Kasumi-1 (cell line): ENCODE measurements around the gene BEGAIN.

Experiments used
- DNase-seq, 2 experiments: peaks; one replicate each; lab custom pipeline; 2025; lab: John Stamatoyannopoulos, UW

The BEGAIN gene

DNA sequence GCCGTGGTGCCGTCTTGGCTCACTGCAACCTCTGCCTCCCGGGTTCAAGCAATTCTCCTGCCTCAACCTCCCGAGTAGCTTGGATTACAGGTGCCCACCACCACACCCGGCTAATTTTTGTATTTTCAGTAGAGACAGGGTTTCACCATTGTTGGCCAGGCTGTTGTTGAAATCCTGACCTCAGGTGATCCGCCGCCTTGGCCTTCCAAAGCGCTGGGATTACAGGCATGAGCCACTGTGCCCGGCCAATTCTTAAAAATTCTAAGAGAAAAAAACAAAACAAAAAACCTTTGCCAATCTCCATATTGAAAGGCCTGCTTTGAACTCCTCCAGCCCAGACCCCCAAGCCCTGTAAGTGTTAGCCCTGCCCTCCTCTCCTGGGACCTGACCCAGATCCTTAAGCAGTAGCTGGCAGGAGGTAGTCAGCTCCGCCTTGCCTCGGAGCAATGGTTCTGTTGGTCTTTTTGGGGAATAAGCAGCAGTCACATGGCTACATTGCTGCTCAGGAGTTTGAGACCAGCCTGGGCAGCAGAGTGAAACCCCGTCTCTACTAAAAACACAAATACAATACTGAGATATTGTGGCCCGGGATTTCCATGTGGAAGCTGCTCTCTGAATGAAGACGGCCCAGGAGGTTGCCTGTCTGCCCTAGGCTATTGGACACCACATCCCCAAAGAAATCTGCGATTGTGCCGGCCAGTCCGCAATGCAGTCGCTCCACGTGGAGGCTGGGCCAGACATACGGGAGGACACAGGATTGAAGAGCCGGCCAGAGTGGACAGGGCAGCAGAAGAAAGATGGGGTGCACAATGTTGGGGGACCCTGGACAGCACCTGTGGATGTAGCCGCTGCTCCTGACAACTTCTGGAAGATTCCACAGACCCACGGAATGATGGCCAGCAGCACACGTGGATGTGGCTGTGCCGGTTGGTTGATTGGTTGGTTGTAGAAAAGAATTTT, 28.8 kb upstream of the BEGAIN start:
- DNase-seq = no peak

DNA sequence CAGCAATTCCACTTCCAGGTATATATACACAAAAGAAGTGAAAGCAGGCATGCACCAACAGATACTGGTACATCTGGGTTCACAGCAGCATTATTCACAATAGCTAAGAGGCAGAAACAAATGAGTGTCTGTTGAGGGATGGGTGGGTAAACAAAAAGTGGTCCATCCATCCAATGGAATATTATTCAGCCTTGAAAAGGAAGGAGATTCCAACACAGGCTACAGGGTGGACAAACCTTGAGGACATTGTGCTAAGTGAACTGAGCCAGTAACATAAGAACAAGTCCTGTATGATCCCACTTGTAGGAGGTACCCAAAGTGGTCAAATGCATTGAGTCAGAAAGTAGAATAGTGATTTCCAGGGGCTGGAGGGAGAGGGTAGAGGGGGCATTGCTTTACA, 27.6 kb upstream of the BEGAIN start:
- no peak for DNase-seq

DNA sequence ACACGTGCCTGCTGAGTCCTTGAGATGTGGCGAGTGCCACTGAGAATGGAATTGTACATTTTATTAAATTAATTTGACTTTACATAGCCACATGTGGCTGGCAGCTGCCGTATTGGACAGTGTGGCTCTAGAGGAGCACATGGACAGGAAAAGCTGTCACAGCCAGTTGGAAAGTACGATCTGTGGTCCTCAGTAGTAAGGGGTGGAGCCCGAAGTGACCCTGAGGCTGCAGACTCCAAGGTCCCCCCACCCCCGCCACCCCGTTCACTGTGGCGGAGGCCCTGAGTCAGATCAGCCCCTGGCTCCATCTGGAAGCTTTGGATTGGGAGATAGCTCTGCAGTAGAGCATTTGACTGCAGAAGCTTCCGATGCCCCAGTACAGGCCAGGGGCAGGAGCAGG, 25.8 kb upstream of the BEGAIN start:
- DNase-seq = no peak

DNA sequence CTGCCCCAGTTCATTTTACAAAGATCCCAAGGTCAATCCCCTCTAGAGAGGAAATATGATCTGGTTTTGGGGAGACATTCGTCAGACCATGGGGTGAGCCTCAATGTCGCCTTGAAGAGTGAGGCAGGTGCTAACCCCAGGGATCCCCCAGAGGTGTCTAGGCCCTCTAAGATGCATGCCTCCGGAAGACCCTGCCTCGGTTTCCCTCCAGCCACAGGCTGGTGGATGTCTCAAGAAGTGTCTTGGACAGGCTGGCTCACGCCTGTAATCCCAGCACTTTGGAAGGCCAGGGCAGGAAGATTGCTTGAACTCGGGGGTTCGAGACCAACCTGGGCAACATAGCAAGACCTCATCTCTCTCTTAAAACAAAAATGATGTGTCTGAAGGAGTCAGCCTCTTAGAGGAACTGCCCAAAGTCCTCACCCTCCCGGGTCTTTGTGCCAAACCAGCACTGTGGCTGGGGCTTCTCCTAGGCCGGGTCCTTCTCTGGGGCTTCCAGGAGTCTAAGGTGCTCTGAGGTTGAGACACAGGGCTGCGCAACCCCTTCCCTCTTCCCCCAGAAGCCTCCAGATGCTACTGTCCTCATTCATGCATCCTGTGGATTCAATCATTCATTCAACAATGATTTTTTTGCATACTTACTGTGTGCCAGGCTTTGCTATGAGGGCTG, 24.7 kb upstream of the BEGAIN start:
- no peak for DNase-seq

DNA sequence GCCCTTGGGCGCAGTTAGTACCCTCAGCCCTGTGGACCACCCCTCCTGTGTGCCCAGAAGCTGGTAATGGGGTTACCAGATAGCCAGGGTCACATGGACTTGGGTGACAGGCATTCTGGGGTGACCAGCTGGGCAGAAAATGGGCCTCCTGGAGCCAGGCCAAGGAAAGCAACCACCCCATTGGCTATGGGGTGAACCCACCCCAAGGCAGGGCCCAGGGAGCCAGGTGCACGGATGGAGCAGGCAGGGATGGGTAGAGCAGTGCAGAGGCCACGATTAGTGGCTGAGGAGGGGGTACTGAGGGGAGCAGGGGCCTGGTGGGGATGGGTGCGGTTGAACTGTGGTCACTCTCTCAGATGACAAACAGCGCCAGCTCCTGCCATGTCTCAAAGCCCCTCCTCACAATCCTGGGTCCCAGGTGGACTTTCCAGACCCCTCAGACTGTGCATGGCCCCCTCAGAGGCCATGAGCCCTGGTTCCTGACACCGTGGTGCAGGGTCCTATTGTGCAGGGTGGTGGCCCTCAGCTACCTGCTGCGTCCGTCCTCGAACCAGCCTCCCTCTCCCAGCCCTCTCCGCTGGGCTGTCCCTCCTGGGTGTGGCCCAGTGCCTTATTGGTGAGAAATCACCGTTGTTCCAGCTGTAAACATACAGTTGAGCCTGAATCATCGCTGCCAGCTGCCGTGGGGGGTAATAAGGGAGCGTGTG, 23.4 kb upstream of the BEGAIN start:
- DNase-seq = no peak

DNA sequence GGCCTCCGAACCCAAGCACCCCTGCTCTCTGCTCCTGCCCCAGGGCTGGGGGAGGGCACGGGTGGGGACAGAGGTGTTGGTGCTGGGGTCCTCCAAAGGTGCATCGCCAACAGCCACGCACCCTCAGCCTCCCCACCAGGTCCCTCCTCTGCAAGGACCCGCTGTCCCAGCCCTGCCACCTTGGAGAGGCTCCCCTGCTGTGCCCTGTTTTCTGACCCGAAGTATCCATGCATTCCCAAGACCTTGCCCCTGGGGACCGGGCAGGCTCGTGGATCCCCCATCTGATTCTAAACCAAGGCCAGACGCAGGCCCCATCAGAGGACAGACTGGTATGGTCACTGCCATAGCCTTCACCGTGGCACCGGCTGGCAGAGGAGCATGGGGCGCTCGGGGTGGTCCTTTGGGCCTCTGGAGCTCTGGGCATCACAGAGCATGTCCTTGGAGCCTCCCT, 22.7 kb upstream of the BEGAIN start:
- DNase-seq = no peak

DNA sequence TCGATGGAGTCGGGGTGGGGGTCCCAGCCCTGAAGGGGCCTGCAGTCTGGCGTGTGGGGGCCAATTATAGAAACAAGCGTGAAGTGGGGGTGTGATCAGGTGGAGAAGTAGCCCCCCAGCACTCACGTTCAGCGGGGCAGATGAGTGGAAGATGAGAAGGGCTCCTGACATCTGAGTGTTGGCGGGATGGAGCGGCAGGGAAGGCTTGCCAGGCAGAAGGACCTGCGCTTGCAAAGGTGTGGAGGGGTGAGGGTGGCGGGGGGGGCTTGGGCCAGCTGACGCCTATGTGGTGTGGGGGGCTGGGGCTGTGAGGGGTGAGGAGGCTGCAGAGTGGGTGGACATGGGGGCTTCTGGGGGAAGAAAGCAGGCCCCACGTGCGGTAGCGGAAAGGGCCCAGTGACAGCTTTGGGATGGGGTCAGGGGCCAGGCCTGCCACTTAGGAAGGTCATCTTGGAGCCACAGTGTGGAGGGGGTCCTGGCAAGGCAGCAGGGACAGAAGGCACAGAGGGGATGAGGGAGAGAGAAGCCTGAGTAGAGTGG, 22.2 kb upstream of the BEGAIN start:
- DNase-seq = no peak

DNA sequence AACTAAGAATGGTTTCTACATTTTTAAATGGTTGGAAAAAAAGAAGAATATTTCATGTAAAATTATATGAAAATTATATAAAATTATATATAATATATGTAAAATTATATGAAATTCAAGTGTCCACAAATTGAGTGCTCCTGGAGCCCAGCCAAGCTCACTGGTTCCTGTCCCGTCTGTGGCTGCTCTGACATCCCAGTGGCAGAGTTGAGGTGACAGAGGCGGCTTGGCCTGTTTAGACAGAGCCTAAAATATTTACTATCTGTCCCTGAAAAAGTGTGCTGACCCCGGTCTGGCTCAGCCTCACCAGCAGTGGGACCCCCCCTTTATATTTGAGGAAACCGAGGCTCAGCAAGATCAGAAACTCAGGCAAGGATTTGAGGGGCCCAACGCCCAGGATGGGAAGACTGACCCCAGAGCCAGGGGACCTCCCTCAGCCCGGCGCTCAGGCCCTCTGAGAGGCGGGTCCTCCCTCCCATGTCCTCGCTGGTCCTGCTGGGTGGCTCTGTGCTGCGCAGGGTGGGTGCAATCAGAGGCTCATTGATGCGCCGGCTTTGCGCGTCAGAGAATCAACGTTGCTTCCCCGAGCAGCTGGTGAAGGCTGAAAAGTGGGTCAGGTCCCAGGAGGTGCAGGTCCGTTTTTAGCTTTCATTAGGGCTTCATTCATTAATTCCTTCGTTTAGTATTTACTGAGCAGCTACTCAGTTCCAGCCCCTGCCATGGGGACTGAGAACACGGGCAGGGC, 21.5 kb upstream of the BEGAIN start:
- no peak for DNase-seq

DNA sequence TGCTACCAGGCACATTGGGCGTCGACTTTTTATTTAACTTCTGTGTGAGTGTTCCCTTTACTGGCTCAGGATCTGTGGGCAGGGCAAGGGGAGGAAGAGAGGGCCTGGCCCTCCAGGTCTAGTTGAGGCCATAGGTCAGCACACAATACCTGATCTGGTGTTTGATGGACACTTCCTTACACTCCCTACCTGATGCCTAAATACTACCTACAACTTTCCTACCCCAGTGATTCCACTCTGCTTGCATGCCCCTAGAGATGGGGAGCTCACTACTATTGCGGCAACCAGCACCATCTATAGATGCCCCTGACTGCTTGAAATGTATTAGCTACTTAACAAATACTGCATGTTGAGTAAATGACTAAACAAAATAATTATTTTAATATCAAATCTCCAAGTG, 20.8 kb upstream of the BEGAIN start:
- DNase-seq = no peak

DNA sequence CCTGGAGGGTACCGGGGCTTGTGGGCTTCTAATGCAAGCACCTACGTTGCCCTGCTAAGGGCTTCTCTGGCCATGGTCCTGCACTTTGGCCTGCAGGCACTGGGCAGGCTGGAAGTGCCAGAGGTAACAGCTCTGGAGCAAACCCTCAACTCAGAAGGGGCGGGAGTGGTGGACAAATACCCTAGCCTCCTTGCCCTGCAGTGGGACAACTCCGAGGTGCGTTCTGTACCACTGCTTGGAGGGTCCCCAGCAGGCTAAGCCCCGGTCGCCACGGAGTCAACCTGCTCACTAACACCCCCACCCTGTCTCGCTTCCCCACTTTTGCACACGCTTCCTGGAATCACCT, 20.4 kb upstream of the BEGAIN start:
- DNase-seq = no peak

DNA sequence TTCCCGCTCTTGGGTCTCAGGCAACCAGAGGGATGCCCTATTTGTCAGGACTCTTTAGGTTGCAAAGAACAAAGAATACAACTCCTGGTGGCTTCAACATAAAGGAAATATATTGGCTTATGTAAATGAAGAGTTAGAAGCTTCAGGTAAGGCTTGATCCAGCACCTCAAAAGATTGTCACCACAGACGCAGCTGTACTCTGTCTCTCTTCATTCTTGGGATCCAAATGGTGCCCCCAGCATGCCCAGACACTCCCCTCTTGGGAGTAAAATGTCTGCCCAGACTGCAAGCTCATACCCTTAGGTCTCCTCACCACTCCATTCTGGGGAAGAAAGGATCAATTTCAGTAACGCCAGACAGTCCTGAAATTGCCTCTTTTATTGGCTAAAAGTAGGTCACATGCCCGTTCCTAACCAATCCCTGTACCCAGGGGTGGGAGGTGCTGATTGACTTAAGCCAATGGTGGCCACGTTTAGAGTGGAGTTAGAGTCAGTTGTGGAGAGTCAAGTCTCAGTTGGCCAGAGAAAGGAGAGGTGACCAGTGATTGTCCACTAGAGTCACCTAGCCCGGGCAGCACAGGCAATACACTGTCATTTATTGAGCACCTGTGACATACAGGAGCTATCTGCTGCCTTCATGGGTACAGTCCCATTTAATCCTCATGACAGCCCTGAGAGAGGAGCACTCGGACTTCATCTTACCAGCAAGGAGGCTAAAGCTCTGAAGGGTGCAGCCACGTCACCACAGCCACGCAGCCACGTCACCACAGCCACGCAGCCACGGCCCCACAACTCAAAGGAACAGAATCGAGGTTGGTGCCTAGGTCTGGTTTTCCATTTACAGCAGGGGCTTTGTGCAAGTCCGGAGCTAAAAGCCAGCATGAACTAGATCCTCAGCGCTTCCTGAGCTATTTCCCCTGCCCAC, 19.7 kb upstream of the BEGAIN start:
- no peak for DNase-seq

DNA sequence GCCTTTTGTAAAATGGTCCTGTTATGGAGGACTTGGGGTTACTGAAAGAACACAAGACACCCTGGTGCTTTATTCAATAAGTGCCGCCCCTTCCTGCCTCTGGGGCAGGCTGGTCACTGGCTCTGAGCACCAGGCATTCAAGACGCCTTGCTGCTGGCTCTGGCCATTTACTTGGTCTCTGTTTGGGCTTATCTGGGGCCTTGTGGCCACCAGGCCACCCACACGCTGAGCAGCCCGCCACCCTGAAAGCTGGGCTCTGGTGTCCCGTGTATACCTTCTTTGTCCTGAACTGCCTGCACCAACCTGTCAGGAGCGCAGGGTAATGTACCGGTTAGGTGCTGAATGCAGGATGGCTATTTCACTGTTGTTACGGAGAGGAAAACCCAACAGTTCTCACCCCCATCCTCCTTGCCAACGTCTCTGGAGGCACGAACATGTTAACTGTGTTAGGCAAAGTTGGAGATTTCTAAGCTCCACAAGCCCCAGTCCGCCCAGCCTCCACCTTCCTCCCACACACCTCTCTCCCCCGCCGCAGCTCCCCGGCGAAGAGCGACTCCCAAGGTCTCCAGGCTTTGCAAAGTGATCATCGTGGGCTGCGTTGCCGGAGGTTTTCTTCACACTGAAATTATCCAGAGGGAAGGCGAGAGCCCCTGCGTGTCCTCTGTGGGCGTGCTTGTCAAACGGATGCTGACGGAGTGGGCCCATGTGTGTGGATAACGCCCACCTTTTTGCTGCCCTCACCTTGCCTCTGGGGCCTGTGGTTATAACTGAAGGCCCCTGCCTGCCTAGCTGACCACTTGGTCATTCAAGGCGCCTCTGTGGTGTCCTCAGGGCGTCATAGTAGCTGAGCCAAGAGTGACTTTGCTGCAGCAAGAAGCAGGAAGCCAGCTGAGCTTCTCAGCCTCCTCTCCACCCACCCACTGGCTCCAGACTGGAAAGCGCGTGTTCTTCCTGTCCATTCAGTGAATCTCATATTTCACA, 18.8 kb upstream of the BEGAIN start:
- DNase-seq = no peak

DNA sequence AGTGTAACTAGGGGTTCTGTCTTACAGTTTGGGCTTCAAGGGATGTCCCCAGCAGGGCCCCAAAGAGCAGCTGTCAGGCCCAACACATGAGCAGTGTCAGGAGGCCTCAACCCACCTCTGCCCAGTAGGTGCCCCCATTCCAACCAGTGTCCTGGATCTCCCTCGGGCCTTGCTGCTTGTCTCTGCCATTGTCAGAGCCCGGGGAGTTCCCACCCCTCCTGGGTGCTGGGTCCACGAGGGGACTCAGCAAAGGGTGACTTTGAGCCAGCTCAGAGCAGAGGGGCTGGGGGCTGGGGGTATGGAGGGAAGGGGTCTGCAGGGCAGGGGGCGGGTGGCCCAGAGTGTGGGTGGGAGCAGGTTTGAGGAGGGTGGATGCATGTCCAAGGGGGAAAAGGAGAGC, 18.0 kb upstream of the BEGAIN start:
- no peak for DNase-seq

DNA sequence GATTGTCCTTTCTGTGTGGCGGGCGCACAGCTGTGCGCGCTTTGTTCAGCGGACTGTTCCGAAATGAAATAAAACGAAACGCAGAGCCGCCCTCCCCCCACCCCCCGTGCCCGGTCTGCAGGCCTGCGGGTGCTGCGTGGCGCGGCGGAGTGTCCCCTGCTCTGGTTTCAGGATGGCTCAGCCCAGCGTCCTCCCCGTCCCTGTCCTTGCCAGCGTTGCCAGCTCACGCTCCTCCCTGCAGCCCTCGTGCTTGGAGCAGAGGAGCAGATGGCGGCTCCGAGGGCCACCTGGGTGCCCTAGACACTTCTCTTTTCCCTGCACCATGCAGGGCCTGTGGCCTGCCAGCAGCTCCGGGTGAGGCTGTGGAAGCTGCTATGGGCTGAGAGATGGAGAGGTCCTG, 17.5 kb upstream of the BEGAIN start:
- no peak for DNase-seq

DNA sequence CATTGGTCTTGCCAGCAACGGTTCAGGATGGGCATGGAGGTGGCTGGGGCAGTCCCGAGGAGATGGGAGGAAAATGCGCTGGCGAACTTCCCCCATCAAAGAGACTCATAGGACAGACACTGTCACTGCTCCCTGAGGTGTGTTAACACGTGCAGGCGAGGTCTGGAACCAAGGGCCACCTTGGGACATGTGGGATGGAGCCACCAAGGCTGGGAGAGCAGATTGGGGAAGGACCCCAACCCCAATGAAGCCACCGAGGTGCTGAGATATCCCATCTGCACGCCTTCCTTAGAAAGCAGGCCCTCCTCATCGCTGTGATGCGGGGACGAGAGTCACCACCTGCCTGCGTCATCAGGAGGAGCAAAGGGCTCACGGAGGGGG, 16.9 kb upstream of the BEGAIN start:
- DNase-seq = no peak

DNA sequence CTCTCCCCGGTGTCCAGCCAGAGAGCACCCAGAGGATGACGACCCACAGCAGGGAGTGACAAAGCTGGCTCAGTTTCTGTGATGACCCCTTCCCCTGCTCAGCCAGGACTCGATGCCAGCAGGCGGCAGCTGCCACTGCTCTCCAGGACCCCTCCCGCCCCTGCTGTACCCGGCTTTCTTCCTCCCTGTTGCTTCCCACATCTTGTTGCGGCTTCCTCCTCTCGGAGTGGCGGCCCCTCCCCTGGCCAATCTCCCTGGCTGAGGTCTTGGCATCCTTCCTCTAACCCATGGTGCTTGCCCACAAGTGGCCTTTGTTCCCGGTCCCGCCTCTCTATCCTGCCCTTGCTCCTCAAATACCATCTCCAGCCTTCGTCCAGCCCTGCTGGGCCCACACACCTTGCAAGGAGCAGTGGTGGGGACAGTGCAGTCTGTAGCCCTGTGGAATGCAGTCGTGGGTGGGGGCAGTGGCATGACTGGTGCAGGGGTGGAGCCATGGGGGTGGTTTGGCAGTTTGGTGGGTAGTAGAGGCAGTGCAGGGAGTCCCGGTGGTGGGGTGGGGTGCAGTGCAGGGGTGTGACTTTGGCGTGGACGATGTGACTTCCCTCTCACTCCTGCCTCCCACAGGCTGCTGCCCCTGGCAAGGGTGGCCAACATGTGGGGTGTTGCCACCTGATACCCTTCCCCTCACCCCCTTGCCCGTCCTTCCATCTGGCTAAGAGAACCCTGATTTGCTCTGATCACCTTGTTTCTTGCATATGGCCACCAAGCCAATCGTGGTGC, 16.3 kb upstream of the BEGAIN start:
- peak in 1 of 2 experiments; percentile 30 for DNase-seq

DNA sequence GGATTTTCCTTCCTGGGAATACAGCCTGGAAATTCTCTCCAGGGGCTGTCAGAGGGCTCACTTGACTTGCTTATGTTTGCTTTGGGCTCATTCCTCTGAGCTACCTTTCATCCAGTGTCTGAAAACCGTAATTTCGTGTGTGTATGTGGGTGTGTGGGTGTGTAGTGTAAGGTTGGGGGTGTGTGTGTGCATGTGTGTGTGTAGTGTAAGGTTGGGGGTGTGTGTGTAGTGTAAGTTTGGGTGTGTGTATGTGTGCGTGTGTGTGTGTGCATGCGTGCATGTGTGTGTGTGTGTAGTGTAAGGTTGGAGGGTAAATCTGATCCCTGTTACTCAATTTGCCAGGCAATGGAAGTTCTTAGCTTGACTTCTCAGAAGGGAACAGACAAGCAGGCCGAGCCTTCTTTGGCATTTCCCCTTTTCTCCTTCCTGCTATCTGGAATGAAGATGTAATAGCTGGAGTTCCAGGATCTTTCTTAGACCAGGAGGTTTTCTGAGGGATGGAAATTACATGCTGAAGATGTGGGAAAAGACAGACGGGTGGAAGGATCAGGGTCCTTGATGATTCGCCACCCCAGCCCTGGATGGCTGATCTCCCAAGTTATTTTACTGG, 15.5 kb upstream of the BEGAIN start:
- DNase-seq = no peak

DNA sequence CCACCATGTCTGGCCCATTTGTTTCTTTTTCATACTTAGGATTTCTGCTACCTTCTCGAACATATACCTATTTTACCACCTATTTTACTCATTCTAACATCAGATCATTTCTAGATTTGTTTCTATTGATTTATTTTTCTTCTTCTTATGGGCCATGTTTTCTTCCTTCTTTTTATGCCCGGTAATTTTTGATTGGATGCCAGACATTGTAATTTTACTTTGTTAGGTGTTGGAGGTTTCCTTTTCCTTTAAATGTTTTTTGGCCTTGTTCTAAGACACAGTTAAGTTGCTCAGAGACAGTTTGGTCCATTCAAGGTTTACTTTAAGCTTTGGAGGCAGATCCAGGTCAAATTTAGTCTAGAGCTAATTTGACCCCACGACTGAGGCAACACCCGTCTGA, 14.7 kb upstream of the BEGAIN start:
- DNase-seq = no peak
